GM12875 (cell line): Measurements from ENCODE around the gene SLC9A9.

Experiments used
- H3K4me3 ChIP-seq: one replicate; pipeline ENCODE4 v1.5.1; 2011; ENCODE audit warnings: low read depth, low read length, control low read depth
- CTCF ChIP-seq: IDR thresholded peaks from 2 replicates; pipeline ENCODE4 v1.5.1; 2011; ENCODE audit warnings: low read depth, mild to moderate bottlenecking, control low read depth, inconsistent platforms, low read length, moderate library complexity, borderline replicate concordance; ENCODE audit not compliant: insufficient read depth

Gene SLC9A9

DNA sequence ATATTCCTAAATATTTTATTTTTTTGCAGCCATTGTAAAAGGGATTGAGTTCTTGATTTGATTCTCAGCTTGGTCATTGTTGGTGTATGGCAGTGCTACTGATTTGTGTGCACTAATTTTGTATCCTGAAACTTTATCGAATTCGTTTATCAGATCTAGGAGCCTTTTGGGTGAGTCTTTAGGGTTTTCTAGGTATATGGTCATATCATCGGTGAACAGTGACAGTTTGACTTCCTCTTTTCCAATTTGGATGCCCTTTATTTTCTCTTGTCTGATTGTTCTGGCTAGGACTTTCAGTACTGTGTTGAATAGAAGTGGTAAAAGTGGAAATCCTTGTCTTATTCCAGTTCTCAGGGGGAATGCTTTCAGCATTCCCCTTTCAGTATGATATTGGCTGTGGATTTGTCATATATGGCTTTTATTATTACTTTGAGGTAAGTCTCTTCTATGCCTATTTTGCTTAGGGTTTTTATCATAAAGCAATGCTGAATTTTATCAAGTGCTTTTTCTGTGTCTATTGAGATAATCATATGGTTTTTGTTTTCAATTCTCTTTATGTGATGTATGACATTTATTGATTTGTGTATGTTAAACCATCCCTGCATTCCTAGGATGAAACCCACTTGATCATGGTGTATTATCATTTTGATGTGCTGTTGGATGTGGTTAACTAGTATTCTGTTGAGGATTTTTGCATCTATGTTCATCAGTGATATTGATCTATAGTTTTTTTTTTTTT, 11.4 kb upstream of the SLC9A9 start:
- TF ChIP-seq CTCF: no peak
- no peak overlapping the region for H3K4me3 ChIP-seq

- TF ChIP-seq CTCF: no peak
Measured at GRCh38 chr3:143856252-143856970, 8.1 kb upstream of the SLC9A9 start.

DNA sequence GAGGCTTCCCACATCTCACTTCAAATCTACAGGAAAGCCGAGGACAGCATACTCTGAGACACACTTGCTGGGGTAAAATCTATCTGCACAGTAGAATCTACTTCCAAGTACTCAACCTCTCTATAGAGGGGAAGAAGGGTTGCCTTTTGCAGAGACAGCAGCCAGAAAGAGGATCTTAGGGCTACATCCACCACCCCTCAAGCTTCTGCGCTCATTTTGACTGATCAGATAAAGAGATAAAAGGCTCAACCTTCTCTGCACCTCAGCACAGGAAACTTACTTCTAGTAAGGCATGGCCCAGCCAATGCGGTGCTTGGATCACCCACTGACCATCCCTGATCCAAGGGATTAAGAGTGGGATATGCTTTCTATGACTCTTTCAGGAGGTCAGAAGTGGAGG, 6.9 kb upstream of the SLC9A9 start:
- no peak overlapping the region for H3K4me3 ChIP-seq
- no peak for TF ChIP-seq CTCF

More at GRCh38 chr3:143856252-143856970, 8.1 kb upstream of the SLC9A9 start:
- H3K4me3 ChIP-seq: no peak overlapping the region

DNA sequence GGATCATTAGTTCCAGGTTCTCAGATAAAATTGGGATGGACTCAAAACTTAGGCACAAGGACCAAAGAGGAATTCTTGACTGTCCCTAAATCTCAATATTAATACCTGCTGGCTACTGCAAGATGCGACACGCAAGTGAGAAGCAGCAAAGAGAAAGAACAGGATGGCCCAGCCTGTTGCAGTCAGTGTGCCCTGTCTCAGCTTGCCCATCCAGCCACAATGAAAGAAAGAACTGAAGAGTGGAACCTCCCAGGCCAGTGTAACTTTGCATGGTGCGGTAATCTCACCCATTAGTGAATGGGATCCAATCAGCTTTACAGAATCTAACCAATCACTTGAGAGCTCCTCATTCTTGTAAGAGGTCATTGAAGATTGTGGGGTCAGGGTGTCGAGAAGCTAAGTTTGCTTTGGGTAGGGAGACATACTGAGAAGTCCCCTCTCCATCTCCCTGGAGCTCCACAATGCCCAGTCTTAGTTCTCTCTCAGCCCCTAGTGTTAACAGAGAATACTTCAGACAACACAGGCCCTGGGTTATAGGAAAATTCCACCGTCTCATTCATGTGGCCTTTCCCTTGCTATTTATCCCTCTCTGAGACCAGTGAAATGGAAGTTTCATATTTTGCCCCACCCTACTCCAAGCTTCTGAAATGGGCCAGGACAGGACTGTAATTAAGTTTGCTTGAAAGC, 3.2 kb upstream of the SLC9A9 start:
- H3K4me3 ChIP-seq: no peak overlapping the region
- TF ChIP-seq CTCF: no peak

- no peak overlapping the region for H3K4me3 ChIP-seq
- no peak for TF ChIP-seq CTCF
Measured at GRCh38 chr3:143850877-143851276, 2.6 kb upstream of the SLC9A9 start.

- no peak overlapping the region for H3K4me3 ChIP-seq
- TF ChIP-seq CTCF: no peak
Measured at GRCh38 chr3:143849854-143850549, 1.7 kb upstream of the SLC9A9 start.
